Stimulated activated CD4-positive, alpha-beta T cell treated with anti-CD3 and anti-CD28 coated beads, Interleukin-2, amount 100 ng/mL, for 24 hours (primary cell): ENCODE results near the gene CDX2.

Source experiments
- DNase-seq, 2 donors: peaks; one replicate each; pipeline ENCODE4 v3.0.0-alpha.2; 2020

CDX2 gene

DNA sequence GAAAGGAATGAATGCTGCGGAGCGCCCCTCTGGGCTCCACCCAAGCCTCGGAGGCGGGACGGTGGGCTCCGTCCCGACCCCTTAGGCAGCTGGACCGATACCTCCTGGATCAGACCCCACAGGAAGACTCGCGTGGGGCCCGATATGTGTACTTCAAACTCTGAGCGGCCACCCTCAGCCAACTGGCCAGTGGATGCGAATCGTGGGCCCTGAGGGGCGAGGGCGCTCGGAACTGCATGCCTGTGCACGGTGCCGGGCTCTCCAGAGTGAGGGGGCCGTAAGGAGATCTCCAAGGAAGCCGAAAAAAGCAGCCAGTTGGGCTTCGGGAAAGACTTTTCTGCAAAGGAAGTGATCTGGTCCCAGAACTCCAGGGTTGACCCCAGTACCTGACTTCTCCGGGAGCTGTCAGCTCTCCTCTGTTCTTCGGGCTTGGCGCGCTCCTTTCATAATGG is 40.7 kb downstream of the CDX2 start:
- DNase-seq = no peak

DNA sequence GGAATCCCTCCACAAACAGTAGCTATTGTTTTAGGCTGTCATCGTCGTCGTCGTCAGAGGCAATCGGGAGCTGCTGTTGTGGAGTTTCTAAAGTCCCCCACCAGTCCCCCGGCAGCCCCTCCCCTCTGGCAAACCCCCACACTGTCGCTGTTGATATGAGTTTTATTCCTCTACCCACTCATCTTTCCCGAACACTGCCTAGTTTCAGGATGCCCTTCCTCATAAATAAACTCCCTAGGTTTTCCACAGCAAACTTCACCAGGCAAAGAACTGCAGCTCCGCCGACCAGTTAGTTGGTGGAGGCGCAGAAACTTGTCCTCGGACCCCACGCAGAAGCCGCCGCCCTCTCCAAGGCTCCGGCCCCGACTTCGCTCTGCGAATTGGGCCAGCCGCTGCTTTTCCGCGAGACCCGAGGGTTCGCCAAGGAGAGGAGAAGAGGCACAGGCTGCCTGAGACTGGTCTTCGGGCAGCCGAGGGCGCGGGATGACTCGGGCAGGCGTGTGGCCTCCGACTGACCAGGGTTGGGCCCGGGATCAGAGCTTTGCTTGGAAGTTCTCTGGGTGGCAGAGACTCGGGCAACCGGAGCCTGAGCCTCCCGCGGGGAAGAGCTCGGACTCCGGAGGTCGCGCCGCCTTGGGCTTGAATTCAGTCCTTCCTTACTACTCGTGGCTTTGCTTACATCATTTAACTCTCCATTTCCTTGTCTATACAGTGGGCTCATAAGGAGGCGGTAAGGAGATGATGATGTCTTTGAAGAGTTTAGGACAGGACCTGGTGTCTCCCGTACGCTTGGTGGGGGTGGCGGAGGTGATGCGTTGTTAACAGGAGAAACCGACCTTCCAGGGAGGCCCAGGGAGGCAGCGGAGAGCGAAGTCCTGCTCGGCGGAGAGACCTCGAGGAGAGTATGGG is 41.4 kb downstream of the CDX2 start:
- peak in 1 of 2 donors; percentile 3 for DNase-seq

DNA sequence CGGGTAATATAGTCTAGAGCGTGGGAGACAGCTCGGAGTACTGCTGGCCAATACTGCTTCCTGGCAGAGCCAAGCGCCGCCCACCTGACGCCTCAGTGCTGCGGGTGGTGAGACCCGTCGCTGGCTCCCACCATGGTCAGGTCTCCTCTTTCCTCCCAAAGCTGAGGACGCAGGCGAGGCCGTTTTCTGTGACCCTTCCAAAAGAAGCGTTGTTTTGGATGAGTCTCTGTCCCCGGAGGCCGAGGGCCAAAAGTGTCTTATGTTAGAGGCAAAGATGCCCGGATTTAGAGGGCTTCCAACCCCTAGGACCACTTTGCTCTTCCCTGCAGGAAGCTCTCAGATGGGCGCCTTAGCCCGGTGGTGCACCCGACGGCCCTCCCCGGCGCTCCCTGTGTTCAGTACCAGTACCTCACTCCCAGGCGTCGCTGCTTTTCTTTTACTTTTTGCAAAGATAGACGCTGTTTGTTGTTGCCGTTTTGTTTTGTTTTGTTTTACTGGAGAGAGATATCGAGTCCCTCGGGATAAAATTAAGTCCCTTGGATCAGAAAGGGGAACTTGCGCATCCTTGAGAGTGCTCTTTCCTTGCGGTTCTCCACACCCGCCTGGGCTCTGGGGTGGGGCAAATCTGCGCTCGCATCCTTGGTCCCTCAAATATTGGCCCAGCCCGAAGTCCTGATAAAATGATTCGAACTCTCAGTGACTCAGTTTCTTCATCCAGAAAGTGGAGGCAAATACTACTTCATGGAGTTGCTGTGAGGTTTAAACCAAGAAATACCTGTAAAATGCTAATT is 42.3 kb downstream of the CDX2 start:
- peak in 1 of 2 donors; percentile 16 for DNase-seq

DNA sequence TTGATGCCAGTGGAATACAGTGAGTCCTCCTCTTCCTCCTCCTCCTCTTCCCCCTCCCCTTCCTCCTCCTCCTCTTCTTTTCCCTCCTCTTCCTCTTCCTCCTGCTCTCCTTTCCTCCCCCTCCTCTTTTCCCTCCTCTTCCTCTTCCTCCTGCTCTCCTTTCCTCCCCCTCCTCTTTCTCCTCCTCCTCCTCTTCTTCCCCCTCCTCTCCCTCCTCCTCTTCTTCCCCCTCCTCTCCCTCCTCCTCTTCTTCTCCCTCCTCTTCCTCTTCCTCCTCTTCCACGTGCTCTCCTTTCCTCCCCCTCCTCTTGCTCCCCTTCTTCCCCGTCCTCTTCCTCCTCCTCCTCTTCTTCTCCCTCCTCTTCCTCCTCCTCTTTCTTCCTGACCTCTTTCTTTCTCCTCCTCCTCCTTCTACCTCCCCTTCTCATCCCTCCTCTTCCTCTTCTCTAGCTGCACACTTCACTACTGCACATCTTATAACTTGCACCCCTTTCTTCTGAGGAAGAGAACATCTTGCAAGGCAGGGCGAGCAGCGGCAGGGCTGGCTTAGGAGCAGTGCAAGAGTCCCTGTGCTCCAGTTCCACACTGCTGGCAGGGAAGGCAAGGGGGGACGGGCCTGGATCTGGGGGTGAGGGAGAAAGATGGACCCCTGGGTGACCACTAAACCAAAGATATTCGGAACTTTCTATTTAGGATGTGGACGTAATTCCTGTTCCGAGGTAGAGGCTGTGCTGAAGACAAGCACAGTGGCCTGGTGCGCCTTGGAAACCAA is 43.7 kb downstream of the CDX2 start:
- no peak for DNase-seq

DNA sequence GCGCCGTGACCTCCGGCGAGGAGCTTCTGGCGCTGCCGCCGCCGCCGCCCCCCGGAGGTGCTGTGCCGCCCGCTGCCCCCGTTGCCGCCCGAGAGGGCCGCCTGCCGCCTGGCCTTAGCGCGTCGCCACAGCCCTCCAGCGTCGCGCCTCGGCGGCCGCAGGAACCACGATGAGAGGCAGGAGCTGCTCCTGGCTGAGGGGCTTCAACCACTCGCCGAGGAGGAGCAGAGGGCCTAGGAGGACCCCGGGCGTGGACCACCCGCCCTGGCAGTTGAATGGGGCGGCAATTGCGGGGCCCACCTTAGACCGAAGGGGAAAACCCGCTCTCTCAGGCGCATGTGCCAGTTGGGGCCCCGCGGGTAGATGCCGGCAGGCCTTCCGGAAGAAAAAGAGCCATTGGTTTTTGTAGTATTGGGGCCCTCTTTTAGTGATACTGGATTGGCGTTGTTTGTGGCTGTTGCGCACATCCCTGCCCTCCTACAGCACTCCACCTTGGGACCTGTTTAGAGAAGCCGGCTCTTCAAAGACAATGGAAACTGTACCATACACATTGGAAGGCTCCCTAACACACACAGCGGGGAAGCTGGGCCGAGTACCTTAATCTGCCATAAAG is 44.5 kb downstream of the CDX2 start:
- peak in 1 of 2 donors; percentile 5 for DNase-seq

DNA sequence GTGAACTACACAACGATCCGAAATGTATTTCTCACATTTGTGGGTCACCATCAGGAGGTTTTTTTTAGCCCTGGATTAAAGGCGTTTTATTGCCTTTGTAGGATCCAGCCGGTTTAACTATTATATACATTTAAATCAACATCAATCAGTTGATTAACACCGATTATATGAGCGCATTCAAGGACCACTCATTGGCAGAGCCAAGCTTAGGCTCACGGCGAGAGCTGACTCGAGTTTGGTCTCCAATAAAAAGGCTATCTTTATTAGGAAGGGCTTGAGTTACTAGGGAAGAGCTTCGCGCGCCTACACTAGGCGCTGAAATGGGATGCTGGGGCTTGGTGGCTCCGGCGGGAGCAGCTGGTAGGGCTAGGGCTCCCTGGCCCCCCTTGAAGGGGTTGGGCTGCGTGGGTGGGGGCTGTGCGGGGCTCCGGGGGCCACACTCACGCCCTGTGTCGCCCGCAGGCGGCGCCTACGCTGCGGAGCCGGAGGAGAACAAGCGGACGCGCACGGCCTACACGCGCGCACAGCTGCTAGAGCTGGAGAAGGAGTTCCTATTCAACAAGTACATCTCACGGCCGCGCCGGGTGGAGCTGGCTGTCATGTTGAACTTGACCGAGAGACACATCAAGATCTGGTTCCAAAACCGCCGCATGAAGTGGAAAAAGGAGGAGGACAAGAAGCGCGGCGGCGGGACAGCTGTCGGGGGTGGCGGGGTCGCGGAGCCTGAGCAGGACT is 45.2 kb downstream of the CDX2 start:
- DNase-seq = peak in 1 of 2 donors; percentile 28

DNA sequence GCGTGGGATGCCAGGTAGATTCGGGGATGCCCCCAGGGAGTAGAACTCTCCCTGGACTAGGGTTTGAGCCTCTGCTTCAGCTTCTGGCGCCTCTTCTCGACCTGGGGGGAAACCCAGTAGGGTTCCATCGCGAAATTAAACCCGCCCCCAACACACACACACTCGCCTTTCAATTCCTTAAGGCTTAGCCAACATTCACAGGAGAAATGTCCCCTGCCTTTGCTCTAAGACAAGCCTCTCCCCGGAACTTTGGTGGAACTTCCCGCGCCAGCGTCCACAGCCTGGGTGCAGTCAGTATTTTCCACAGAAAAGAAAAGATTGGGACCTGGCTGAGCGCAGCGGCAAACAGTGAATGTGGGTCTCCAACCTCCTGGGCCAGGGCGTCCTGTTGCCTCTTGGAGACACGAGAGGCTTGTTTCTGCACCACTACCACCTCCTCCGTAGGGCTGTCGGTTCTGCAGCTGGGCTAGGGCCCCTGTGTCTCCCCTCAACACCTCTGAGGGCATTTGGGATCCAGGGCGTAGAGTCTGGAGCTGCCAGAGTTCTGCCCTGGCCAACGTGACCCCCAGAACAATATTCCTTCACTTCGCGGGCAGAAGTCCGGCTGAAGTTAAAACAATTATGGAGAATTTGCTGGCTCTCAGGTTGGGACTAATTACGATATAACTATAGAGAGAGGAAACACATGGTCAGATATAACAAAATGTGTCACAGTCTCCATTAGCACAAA is 46.1 kb downstream of the CDX2 start:
- DNase-seq = peak in 1 of 2 donors; percentile 3

DNA sequence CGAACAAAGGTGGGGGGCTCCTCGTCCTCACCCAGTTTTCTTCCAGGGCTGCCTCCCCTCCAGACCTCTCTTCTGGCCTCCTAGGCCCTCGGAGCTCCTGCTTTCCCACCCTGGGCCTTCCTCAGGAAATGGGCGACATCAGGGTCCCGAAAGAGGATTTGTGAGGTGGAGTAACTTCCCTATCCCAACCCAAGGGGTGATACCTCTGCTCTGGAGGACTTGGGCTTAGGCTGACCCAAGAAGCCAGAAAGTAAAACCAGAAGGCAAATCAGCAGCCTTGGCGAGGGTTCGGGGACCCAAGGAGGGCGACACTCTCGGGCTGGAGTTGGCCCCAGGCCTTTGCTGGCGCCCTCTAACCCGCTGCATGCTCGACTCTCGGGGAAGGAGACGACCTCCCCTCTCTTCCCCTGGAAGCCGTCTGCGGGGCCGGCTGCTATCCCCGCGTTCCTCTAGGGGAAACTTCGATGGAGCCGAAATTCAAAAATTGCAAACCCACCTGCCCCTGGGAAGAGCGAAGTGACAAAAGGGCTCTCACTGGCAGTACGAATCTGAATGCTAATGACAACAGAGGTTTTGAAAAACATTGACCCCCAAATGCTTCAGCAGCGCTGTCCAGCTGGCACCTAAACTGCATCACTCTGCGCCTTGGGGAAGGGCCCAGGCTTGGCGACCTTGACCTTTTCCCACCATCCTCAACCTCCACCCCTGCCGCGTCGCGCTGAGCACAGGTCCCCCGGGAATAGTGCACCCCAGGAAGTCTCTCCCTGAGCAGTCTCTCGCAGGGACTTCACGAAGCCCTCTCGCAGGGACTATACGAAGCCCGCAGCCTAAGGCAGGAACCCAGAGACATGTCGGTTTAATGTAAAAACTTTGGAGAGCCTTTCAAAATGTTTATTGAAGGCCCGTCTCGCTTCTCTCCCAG is 46.9 kb downstream of the CDX2 start:
- peak in 1 of 2 donors; percentile 2 for DNase-seq

DNA sequence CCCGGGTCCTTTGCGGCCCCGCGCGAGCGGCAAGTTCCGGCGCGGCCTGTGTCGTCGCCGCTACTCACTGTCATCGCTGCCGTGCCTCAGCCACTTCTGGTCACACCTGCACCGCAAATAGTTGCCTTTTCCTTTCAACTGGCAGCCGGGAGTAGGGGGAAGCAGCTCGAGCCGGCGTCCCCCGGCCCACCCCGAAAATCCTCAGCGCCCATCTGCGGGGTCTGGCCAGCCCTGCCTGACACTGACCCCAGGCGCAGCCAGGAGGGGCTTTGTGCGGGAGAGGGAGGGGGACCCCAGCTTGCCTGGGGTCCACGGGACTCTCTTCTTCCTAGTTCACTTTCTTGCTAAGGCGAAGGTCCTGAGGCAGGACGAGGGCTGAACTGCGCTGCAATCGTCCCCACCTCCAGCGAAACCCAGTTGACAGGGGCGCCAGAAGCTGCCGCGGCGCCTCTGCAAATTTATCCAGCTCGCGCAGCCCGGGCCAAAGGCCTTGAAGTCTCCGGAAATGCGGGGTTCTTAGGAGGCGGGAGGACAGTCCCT is 47.6 kb downstream of the CDX2 start:
- peak in 1 of 2 donors; percentile 37 for DNase-seq

DNA sequence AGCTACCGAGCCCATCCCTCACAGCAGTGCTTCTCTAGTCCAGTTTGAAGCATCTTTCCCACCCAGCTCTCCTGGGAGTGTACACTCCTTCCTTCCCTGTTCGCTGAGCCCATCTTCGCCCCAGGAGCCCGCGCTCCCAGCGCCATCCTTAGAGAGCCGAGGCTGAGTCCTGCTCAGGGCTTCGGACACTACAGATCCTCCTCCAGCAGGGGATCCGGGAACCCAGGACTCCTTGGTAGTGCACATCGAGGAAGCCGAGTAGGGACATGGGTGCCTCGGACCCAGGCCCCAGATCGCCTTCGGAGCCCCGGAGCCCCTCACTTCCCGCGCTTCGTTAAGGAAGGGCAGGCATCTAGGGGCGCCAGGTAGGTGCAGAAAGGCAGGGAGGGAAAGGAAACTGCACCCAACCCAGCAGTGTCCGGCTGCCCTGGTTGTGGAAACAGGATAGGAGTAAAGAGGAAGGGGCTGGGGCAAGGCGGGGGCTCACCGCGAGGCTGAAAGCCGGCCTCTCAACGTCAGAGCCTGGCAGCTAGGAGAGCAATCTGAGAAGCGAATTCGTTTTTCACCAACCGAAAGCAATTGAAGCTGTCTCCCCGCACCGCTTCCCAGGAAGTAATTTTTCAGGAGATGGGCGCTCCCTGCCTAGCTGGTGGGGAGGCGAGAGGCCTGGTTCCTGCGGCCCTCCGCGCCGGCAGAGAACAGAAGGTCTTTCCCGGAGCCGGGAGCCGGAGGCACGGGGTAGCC is 48.3 kb downstream of the CDX2 start:
- peak in 1 of 2 donors; percentile 5 for DNase-seq

DNA sequence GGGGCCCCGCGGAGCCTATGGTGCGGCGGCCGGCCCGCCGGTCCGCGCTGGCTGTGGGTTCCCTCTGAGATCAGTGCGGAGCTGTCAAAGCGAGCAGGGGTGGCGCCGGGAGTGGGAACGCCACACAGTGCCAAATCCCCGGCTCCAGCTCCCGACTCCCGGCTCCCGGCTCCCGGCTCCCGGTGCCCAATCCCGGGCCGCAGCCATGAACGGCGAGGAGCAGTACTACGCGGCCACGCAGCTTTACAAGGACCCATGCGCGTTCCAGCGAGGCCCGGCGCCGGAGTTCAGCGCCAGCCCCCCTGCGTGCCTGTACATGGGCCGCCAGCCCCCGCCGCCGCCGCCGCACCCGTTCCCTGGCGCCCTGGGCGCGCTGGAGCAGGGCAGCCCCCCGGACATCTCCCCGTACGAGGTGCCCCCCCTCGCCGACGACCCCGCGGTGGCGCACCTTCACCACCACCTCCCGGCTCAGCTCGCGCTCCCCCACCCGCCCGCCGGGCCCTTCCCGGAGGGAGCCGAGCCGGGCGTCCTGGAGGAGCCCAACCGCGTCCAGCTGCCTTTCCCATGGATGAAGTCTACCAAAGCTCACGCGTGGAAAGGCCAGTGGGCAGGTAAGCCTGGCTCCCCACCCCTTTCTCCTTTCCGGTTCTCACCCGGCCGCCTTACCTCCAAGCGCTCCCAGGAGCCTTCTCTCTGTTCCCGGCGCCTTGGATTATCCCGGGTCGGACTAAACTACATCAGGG is 49.0 kb downstream of the CDX2 start, which contains the start of gene PDX1:
TSS of gene PDX1 (plus strand) at position 67 of the 743 bp plus-strand sequence. CDS start at position 206, 139 bp downstream.
- peak in 1 of 2 donors; percentile 60 for DNase-seq

DNA sequence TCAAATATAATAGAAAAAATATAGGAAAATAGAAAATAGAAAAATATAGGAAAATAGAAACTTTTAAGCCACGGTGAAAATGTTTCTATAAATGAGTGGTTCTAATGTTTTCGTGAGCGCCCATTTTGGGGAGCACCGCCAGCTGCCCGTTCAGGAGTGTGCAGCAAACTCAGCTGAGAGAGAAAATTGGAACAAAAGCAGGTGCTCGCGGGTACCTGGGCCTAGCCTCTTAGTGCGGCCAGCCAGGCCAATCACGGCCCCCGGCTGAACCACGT is 49.5 kb downstream of the CDX2 start:
- no peak for DNase-seq

DNA sequence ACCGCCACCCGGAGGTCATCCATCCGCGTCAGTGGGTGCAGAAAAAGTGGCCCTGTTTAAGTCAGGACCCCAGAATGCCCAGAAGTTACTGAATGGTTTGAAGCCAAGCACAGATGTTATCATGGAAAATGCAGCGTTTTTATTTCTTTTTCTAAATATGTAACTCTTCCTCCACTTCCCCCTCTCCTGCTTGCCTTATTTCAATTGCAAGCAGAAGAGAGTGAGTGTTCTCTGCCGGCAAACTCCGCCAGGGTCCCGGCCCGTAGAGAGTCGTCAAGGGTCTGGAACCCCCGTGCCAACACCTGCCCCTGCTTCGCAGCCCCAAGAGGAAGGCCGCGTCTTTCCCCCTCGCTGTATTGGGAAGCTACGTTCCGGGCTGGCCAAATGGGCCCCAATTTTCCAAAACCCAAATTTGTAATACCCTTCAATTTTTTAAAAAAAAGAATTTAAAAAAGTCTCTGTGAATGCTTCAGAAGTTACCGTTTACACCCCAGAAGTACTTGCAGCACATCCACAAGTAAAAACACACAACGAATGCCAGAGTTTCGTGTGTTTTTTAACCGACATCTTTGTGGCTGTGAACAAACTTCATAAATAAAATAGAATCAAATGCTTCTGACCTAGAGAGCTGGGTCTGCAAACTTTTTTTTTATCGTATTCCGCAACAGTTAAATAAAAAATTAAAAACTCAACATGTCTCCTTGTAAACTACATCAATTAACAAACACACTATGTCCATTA is 50.0 kb downstream of the CDX2 start:
- DNase-seq = no peak

DNA sequence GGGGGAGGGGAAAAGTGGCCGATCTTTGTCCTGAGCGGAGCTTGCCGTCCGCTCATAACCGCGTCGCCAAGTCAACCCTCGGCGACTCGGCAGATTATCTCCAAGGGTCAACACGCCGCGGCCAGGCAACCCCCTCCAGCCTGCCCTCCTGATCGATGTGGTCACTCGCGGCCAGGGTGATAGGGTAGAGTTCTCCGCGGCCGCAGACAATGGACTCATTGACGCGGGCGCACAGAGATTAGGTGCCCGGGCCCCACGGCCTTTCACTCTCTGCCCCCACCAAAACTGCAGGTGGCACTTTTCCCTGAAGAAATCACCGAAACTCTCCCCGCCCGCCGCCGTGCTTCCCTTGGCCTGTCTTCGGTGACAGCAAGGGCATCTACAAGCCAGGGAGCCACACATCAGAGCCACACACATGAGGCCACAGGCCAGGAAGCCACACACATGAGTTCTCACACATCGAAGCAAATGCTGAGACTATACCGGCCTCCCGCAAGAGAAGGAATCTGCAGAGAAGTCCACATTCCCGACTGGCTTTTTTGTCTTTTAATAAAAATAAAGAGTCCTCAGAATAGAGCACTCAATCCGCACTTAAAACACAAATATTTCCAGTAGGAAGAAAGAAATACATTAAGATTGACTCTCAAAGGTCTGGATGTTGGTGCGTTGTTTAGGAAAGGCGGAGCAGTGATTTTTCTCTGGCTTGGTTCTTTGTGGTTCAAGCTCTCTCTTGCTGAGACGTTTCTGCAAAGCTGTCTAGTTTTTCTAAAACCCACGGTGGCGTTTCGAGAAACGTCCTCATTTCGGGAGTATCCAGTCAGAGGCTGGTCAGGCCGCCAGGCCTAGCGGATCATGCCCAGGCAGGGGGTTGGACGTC is 50.8 kb downstream of the CDX2 start:
- DNase-seq = no peak

DNA sequence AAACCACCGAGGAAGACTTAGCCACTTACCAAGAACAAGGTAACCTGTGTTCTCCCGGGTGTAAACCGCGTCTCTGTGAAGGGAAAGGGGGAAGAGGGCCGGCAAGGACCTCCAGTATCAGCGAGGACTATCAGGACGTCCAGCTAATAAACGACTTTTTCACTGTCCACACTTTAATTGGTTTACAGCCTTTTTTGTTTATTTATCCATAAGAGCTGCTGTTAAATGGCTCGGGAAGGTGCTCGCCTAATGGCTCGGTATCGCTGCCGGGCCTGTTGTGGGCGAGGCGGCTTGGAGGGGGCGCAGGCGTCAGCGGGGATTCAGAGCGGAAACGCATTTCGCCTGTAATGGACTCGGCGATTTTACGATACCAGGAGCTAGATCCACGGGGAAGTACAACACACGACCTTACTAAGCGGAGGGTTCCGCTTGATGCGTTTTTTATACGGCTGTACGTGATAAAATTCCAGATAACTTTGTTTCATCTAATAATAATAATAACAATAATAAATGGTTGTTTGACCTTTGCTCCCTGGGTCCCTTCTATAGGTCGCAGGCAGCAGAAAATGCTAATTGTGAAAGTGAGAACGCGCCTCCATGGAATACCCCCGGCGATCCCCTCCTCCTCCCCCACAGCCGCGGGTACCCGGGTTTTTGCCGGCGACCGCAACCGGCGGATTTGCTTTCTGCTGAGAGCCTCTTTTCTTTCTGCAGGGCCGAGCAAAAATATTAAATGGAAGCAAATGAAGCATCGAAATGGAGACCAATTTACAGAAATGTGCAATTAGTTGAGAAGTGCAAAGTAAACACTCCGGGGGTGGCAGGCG is 51.8 kb downstream of the CDX2 start:
- DNase-seq = peak in 1 of 2 donors; percentile 7
